Daoy (cell line): ENCODE results near the gene CDH2. TPM values are rescaled to one million over a fixed set of nuclear protein-coding genes. Genes with fewer than 3 reads are reported as not detected.
"Not testable (repeated sequence)": the region's sequence is repeated elsewhere in the genome, so short reads cannot be mapped to it uniquely, and the experiment has no call there.

ENCODE experiments used
- DNase-seq: peaks from one replicate; pipeline ENCODE4 v3.0.0-alpha.2; 2015; ENCODE audit warnings: low read depth
- total RNA-seq: library from RNA; depleted of rRNA; stranded (reverse); fragments of >200 nt; shearing (Covaris generic); gene quantifications from 2 replicates; pipeline ENCODE4 v1.2.3, GENCODE V29; 2014

The CDH2 gene
- total RNA-seq, 1 experiment from 2014 or later = 90.6 TPM

GRCh38 chr18:27921904-27922751 is 254.8 kb downstream of the CDH2 start:
- DNase-seq = peak; percentile 82

- peak; percentile 7 for DNase-seq
Measured at GRCh38 chr18:27921392-27921791, 255.5 kb downstream of the CDH2 start.

GRCh38 chr18:27920836-27921235 is 256.1 kb downstream of the CDH2 start:
- DNase-seq = no peak

GRCh38 chr18:27906189-27906588 is 270.7 kb downstream of the CDH2 start:
- DNase-seq = not testable (repeated sequence)

GRCh38 chr18:27903906-27904305 is 273.0 kb downstream of the CDH2 start:
- DNase-seq = no peak

- no peak for DNase-seq
Measured at GRCh38 chr18:27901424-27902226, 275.3 kb downstream of the CDH2 start.
